Measurements from ENCODE around the gene HSD17B7.

HSD17B7 gene

DNA sequence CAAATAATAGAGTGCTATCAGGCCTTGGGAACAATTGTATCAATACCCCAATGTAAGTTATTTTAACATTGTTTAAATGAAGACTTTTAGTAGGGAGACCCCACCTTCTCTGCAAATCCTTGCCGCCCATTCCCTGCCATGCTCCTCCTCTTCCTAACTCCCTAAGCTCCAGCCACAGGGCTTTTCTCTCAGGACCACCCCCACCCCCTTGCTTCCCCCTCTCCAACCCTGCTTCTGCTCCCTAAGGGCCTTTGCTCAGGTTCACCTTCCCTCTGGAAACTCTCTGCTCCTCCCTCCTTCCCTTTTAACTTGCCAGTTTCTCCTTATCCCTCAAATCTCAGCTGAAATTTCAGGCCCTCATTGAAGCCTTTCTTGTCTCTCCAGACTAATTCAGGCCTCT lies 53.7 kb downstream of the HSD17B7 start:
- no peaks in the 10 kb centered on the region for H3K27me3 ChIP-seq (ENCODE audit: low read depth, low read length)
- H3K9me3 ChIP-seq (ENCODE audit: control insufficient read depth in 1 of 2, low read length in 2 of 2): peaks cover 0 to under 1% of the 10 kb centered on the region in 2 donors
- H3K27ac ChIP-seq (ENCODE audit: low read length): no peak overlapping the region
- no peak overlapping the region for H3K4me3 ChIP-seq (ENCODE audit: low read depth in 1 of 2, low read length in 2 of 2)
- H3K4me1 ChIP-seq (ENCODE audit: control insufficient read depth in 1 of 2, insufficient read depth in 2 of 2, low read length in 2 of 2): no peaks in the 10 kb centered on the region
- H3K36me3 ChIP-seq (ENCODE audit: control insufficient read depth in 1 of 2, insufficient read depth in 2 of 2, low read length in 2 of 2): no peaks in the 10 kb centered on the region

DNA sequence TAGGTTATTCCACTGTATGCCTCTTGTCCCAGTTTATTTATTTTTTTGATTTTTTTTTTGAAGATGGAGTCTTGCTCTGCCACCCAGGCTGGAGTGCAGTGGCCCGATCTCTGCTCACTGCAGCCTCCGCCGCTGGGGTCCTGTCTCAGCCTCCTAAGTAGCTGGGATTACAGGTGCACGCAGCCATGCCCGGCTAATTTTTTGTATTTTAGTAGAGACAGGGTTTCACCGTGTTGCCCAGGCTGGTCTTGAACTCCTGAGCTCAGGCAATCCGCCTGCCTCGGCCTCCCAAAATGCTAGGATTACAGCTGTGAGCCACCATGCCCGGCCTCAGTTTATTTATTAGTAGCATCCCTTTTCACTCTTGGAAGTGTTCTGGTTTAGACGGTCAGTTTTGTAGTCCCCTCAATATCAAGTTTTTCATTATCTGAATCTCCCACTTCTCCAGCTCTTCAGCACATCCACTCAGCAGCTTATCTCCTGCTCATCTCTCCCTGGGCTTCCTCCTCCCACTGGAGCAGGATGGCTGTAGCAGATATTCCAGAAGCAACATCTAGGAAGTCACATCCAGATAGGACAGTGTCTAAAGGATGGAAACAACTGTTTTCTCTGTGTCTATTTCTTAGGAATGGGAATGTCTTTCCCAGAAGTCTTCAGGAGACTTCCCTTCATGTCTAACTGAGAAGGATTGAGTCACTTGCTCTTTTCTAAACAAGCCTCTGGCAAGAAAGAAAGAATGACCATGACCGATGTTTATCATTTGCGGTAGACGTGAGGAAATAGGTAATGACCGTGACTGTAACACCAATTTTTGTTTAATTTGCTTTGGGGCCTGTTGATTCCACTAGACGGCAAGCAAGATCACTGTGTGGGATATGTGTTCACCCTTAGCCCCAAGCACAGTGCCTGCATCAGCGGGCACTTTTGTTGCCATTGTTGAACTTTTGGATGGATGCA lies 56.0 kb downstream of the HSD17B7 start:
- Histone ChIP-seq H3K36me3 (ENCODE audit: control insufficient read depth in 1 of 2, insufficient read depth in 2 of 2, low read length in 2 of 2) (no peaks in the 10 kb centered on the region), H3K4me3 (ENCODE audit: low read depth in 1 of 2, low read length in 2 of 2) (no peak overlapping the region), H3K27ac (ENCODE audit: low read length) (no peak overlapping the region), H3K9me3 (ENCODE audit: control insufficient read depth in 1 of 2, low read length in 2 of 2) (no peaks in the 10 kb centered on the region), H3K4me1 (ENCODE audit: control insufficient read depth in 1 of 2, insufficient read depth in 2 of 2, low read length in 2 of 2) (no peaks in the 10 kb centered on the region), H3K27me3 (ENCODE audit: low read depth, low read length) (no peaks in the 10 kb centered on the region)

DNA sequence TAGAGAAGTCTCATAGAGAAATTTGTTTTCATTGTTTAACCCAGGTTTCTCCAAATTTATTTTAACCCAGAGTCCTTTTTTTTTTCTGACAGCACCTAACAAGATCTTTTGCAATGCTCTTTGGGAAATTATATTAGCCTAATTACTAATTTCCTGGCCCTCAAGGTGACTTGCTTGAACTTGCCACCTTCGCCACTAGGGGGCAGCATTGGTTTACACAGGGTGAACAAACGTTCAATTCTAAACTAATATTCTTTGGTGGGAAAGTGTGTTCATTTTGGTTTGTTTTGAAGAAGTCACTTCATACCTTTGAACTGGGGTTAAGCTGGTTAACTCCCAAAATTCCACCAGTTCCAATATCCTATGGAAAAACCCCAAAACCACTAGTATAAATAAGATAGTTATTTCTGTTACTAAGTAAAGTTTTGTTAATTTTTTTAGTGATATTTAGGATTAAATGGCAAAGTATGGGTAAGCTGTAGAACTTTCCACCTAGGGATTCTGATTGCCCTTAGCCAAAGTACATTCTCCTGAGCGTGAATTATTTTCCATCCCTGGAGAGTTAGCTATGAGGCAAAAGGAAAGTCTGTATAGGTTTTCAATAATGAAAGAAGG lies 57.4 kb downstream of the HSD17B7 start:
- Histone ChIP-seq H3K27ac (ENCODE audit: low read length) (no peak overlapping the region), H3K9me3 (ENCODE audit: control insufficient read depth in 1 of 2, low read length in 2 of 2) (no peaks in the 10 kb centered on the region), H3K27me3 (ENCODE audit: low read depth, low read length) (no peaks in the 10 kb centered on the region), H3K36me3 (ENCODE audit: control insufficient read depth in 1 of 2, insufficient read depth in 2 of 2, low read length in 2 of 2) (no peaks in the 10 kb centered on the region), H3K4me3 (ENCODE audit: low read depth in 1 of 2, low read length in 2 of 2) (no peak overlapping the region), H3K4me1 (ENCODE audit: control insufficient read depth in 1 of 2, insufficient read depth in 2 of 2, low read length in 2 of 2) (no peaks in the 10 kb centered on the region)

DNA sequence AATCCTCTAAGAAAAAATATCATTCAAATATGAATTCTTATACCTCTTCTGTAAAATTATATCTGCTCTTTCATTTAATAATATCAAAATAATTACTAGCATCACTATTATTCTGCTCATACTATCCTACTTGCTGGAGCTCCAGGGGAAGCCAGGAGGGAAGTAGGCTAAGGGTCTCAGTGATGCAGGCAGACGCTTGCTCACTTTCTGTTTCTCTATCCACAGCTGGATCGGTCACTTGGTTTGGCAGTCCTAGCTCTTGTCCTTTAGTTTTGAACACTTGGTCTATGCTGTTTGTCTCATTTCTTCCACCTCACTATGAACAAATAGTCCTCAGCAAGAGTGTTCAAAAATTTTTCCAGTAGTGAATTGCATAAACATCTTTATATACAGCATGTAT lies 59.2 kb downstream of the HSD17B7 start:
- Histone ChIP-seq H3K27ac (ENCODE audit: low read length) (no peak overlapping the region), H3K27me3 (ENCODE audit: low read depth, low read length) (no peaks in the 10 kb centered on the region), H3K4me3 (ENCODE audit: low read depth in 1 of 2, low read length in 2 of 2) (no peak overlapping the region), H3K36me3 (ENCODE audit: control insufficient read depth in 1 of 2, insufficient read depth in 2 of 2, low read length in 2 of 2) (no peaks in the 10 kb centered on the region), H3K4me1 (ENCODE audit: control insufficient read depth in 1 of 2, insufficient read depth in 2 of 2, low read length in 2 of 2) (no peaks in the 10 kb centered on the region), H3K9me3 (ENCODE audit: control insufficient read depth in 1 of 2, low read length in 2 of 2) (no peaks in the 10 kb centered on the region)

DNA sequence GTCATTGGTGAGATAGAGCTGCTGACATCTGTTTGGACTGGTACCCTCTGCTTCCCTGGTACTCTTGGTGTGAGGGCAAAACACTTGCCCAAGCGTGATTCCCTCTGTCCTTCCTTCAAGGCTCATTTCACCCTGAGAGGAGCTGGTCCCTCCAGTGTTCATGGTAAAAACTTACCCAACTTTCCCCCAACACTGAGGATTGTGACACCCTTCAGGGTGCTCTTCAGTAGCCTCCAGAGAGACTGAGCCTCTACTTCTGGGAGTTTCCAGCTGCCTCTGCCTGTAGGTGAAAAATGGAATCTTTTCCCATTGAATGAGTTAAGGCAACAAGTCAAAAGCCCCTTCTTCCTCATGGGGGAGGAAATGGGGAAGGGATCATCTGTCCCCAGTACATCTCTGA lies 60.8 kb downstream of the HSD17B7 start:
- Histone ChIP-seq H3K9me3 (ENCODE audit: control insufficient read depth in 1 of 2, low read length in 2 of 2) (no peaks in the 10 kb centered on the region), H3K4me1 (ENCODE audit: control insufficient read depth in 1 of 2, insufficient read depth in 2 of 2, low read length in 2 of 2) (no peaks in the 10 kb centered on the region), H3K27ac (ENCODE audit: low read length) (no peak overlapping the region), H3K4me3 (ENCODE audit: low read depth in 1 of 2, low read length in 2 of 2) (no peak overlapping the region), H3K27me3 (ENCODE audit: low read depth, low read length) (no peaks in the 10 kb centered on the region), H3K36me3 (ENCODE audit: control insufficient read depth in 1 of 2, insufficient read depth in 2 of 2, low read length in 2 of 2) (no peaks in the 10 kb centered on the region)

DNA sequence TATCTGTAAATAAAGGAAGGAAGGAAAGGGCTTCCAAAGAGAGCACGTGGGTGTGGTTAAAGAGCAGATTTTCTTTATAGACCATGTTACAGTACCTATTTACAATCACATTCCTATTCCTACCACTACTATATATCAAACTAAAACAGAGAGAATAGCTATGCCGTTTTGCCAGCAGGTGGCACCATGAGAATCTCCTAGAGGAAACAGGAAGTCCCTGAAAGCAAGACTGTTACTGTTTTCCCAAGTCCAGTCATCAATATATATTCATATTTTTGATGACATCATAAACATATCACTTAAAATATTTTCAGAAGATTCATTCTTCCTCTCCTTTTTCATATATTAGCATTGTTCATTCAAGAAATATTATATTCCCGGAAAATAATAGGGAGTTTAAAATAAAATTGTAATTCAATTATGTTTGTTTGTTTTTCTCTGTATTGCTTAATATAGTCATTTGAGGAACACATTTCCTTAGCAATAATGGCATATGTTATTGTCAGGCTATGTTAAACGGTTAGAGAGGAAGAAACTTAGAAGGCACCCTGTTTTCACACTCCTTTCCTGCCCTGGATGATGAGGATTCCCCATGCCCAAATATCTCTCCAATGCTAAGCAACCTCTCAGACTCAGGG lies 63.9 kb downstream of the HSD17B7 start:
- Histone ChIP-seq H3K36me3 (ENCODE audit: control insufficient read depth in 1 of 2, insufficient read depth in 2 of 2, low read length in 2 of 2) (no peaks in the 10 kb centered on the region), H3K27me3 (ENCODE audit: low read depth, low read length) (no peaks in the 10 kb centered on the region), H3K4me3 (ENCODE audit: low read depth in 1 of 2, low read length in 2 of 2) (no peak overlapping the region), H3K27ac (ENCODE audit: low read length) (no peak overlapping the region), H3K9me3 (ENCODE audit: control insufficient read depth in 1 of 2, low read length in 2 of 2) (no peaks in the 10 kb centered on the region), H3K4me1 (ENCODE audit: control insufficient read depth in 1 of 2, insufficient read depth in 2 of 2, low read length in 2 of 2) (no peaks in the 10 kb centered on the region)

DNA sequence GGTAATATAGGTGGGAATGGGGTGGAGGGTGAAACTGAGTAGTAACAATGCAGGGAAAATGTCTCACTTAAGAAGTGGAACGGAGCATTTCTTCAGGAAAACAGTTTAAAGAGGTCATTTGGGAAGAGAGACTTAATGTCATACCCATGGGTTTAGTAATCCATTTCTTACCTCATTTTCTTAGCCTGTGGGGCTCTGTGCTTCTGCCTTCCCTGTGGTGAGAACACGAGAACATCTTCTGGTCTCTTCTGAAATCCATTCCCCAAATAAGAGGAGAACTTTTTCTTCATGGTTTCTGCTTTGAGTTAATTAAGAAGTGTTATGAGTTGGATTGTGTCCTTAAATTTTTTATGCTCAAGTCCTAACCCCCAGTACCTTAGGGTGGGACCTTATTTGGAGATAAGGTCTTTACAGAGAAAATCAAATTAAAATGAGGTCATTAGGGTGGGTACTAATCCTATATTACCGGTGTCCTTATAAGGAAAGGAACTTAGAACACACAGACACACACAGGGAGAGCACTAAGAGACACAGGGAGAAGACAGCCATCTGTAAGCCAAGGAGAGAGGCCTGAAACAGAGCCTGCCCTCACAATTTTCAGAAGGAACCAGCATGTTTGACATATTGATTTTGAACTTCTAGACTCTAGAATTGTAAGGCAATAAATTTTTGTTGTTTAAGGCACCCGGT lies 65.1 kb downstream of the HSD17B7 start:
- Histone ChIP-seq H3K27me3 (ENCODE audit: low read depth, low read length) (no peaks in the 10 kb centered on the region), H3K4me1 (ENCODE audit: control insufficient read depth in 1 of 2, insufficient read depth in 2 of 2, low read length in 2 of 2) (no peaks in the 10 kb centered on the region), H3K27ac (ENCODE audit: low read length) (no peak overlapping the region), H3K9me3 (ENCODE audit: control insufficient read depth in 1 of 2, low read length in 2 of 2) (no peaks in the 10 kb centered on the region), H3K4me3 (ENCODE audit: low read depth in 1 of 2, low read length in 2 of 2) (no peak overlapping the region), H3K36me3 (ENCODE audit: control insufficient read depth in 1 of 2, insufficient read depth in 2 of 2, low read length in 2 of 2) (no peaks in the 10 kb centered on the region)

DNA sequence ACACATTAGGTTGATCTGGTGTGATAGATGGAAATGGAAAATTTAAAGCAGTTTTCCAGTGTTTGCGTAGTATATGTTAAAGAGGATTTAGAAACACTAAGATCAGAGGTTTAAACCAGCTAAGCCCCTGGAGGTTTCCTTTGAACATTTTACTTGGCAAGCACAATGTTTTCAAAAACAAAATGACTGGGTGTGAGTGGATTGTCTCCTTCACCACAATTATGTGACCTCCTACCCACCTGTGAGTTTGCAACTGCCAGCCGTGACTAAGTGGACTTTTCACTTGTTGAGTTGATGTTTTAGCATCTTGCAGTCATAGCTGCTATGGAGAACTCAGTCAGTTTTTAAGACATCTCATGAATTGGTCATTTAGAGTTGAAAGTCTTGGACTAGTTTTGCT lies 65.8 kb downstream of the HSD17B7 start:
- Histone ChIP-seq H3K27ac (ENCODE audit: low read length) (no peak overlapping the region), H3K36me3 (ENCODE audit: control insufficient read depth in 1 of 2, insufficient read depth in 2 of 2, low read length in 2 of 2) (no peaks in the 10 kb centered on the region), H3K9me3 (ENCODE audit: control insufficient read depth in 1 of 2, low read length in 2 of 2) (no peaks in the 10 kb centered on the region), H3K27me3 (ENCODE audit: low read depth, low read length) (no peaks in the 10 kb centered on the region), H3K4me3 (ENCODE audit: low read depth in 1 of 2, low read length in 2 of 2) (no peak overlapping the region), H3K4me1 (ENCODE audit: control insufficient read depth in 1 of 2, insufficient read depth in 2 of 2, low read length in 2 of 2) (no peaks in the 10 kb centered on the region)

DNA sequence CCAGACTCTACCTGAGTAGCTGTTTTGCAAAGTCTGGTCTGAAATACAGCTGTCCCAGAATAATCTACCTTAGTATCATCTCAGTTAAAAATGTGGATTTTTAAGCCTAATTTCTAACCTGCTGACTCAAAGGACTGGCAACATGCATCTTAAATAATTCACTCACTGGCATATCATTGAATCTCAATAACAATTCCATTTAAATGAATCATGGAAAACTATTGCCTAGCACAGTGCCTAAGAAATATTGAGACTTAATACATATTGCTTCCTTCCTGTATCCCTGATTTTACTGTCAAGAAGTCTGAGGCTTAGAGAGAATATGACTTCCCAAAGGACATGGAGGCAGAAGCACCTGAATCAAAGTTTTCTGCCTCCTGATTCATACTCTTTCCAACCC lies 67.3 kb downstream of the HSD17B7 start:
- H3K27ac ChIP-seq (ENCODE audit: low read length): no peak overlapping the region
- H3K4me3 ChIP-seq (ENCODE audit: low read depth in 1 of 2, low read length in 2 of 2): no peak overlapping the region
- H3K27me3 ChIP-seq (ENCODE audit: low read depth, low read length): no peaks in the 10 kb centered on the region
- no peaks in the 10 kb centered on the region for H3K4me1 ChIP-seq (ENCODE audit: control insufficient read depth in 1 of 2, insufficient read depth in 2 of 2, low read length in 2 of 2)
- H3K36me3 ChIP-seq (ENCODE audit: control insufficient read depth in 1 of 2, insufficient read depth in 2 of 2, low read length in 2 of 2): no peaks in the 10 kb centered on the region
- H3K9me3 ChIP-seq (ENCODE audit: control insufficient read depth in 1 of 2, low read length in 2 of 2): no peaks in the 10 kb centered on the region

DNA sequence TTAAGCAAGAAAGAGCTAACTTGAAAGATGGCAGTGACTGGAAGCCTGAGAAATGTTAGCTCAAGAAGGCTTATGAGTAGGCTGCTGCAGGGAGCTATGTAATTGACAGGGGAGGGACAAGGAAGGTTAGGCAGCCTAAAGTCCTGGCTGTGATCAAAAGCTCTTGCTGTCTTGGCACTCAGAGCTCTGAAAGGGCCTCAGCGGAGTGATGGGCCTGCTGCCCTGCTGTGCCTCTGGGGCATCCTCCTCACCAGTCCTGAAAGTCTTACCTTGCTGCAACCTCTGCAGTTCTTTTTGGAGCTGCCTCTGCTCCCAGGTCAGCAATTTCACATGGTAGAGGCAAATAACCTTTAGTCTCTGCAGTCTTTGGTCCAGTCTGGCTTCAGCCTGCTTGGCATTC lies 68.7 kb downstream of the HSD17B7 start:
- no peaks in the 10 kb centered on the region for H3K27me3 ChIP-seq (ENCODE audit: low read depth, low read length)
- H3K36me3 ChIP-seq (ENCODE audit: control insufficient read depth in 1 of 2, insufficient read depth in 2 of 2, low read length in 2 of 2): no peaks in the 10 kb centered on the region
- H3K4me1 ChIP-seq (ENCODE audit: control insufficient read depth in 1 of 2, insufficient read depth in 2 of 2, low read length in 2 of 2): no peaks in the 10 kb centered on the region
- H3K9me3 ChIP-seq (ENCODE audit: control insufficient read depth in 1 of 2, low read length in 2 of 2): no peaks in the 10 kb centered on the region
- no peak overlapping the region for H3K27ac ChIP-seq (ENCODE audit: low read length)
- no peak overlapping the region for H3K4me3 ChIP-seq (ENCODE audit: low read depth in 1 of 2, low read length in 2 of 2)

DNA sequence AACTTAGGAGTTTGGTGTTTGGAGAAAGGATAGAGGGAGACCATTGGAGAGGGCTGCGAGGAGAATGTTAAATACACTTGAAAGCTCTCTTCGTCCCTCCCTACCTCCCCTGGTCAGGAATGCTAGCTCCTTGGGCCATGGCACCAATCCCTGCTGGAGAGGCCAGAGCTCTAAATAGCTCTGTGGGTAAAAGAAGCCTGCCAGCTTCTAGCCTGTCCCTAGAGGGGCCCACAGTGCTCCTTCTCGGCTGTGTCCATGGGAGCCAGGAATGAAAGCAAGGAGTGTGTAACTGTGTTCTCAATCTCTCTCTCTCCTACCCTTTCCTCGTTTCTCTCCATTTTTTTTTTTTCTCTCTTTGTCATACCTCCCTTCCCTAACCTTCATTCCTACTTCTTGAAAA lies 70.6 kb downstream of the HSD17B7 start, which contains the start of gene CCDC190:
TSS of gene CCDC190 (minus strand) at position 75 of the 400 bp plus-strand sequence. CDS start 1,529 bp downstream, outside the sequence.
- H3K27me3 ChIP-seq (ENCODE audit: low read depth, low read length): no peaks in the 10 kb centered on the region
- H3K4me3 ChIP-seq (ENCODE audit: low read depth in 1 of 2, low read length in 2 of 2): no peak within 1 kb of the TSS
- no peaks in the 10 kb centered on the region for H3K9me3 ChIP-seq (ENCODE audit: control insufficient read depth in 1 of 2, low read length in 2 of 2)
- no peaks in the 10 kb centered on the region for H3K36me3 ChIP-seq (ENCODE audit: control insufficient read depth in 1 of 2, insufficient read depth in 2 of 2, low read length in 2 of 2)
- H3K4me1 ChIP-seq (ENCODE audit: control insufficient read depth in 1 of 2, insufficient read depth in 2 of 2, low read length in 2 of 2): no peaks in the 10 kb centered on the region
- no peak within 1 kb of the TSS for H3K27ac ChIP-seq (ENCODE audit: low read length)
